ENCODE measurements around the gene STOM.

The STOM gene

DNA sequence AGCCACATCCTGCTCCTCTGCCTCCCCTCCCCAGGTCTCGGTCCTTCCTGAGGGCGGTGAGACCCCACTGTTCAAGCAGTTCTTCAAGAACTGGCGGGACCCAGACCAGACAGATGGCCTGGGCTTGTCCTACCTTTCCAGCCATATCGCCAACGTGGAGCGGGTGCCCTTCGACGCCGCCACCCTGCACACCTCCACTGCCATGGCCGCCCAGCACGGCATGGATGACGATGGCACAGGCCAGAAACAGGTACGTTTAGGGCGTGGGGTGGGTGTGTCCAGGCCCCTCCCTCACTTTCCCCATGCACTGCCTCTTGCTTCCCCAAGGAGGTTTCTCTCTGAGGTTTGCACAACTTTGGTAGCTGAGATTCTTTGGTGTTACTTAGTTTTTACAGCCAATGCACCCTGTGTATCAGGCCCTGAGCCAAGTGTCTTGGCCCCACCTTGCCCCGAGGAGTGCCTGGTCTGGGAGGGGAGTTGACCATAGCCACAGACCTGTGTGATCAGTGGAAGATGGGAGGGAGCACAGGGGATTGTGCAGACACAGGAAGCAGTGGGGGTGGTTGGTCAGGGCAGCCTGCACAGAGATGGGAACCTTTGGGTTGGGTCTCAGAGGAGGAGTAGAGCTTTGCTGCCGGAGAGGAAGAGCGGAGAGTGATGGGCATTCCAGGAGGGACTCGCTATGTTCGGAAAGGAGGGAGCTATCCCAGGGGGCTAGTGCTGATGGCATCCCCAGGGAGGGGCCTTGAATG lies 51.2 kb downstream of the STOM start:
- no peak for DNase-seq

DNA sequence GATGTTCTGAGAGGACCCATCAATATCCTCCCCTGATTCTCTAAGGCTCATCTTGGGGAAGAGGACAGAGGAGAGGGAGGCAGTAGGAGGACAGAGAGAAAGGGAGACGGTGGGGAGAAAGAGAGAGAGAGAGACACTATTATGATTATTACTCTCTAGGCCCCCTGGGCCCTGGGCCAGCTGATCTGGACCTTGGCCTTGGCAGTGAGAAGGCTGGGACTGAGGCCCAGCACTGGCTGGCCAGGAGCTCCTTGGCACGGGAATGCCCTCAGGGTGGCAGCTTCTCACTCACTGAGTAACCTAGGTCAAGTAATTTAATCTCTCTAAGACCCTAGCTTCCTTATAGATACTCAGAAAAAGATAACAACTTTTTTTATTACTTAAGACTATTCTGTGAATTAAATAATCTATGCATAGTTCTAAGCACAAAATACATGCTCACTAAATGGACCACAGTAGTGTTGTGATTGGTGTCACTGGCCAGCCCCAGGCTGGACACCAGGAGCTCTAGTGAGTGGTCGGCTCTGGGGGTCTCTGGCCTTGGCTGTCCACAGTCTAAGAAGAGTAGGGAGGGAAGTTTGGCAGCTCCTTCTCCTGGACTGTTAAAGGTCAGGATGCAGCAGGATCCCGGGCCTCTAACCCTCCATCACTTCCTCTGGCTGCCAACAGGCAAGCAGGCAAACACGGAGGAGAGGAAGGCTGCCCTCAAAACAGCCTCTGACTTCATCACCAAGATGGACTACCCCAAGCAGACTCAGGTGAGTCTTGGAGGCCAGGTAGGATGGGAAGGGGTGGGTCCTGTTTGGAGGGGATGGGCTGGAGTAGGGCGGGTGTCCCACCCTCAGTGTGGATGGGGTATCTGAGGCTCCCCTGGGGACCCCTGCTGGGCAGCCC lies 52.1 kb downstream of the STOM start:
- no peak for DNase-seq

DNA sequence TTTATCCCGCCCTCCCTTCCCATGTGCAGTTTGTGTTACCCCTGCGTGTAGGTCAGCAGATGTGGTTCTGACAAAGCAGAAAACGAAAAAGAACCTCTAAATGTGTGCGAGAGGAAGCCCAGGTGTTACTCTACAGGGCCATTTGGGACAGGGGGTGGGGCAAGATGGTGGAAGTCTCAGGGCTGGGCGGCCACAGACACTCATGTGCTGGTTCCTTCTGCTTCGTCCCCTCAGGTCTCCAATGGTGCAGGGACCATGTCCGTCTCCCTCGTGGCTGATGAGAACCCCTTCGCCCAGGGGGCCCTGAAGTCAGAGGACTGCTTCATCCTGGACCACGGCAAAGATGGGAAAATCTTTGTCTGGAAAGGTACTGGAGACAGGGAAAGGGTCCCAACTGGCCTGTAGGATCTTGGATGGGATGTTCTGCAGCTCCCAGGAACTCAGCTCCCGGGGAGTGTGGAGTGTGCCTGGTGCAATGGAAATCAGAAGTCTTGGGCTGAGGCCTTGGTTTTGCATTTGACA lies 53.1 kb downstream of the STOM start:
- DNase-seq = no peak

DNA sequence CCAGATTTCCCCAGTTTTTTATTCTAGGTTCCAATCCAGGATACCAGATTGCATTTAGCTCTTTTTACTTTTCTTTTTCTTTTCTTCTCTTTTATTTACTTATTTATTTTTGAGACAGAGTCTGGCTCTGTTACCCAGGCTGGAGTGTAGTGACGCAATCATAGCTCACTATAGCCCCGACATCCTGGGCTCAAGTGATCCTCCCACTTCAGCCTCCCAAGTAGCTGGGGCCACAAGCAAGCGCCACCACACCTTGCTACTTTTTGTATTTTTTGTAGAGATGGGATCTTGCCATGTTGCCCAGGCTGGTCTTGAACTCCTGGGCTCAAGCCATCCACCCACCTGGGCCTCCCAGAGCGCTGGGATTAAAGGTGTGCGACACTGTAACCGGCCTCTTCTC lies 53.7 kb downstream of the STOM start:
- DNase-seq = no peak

DNA sequence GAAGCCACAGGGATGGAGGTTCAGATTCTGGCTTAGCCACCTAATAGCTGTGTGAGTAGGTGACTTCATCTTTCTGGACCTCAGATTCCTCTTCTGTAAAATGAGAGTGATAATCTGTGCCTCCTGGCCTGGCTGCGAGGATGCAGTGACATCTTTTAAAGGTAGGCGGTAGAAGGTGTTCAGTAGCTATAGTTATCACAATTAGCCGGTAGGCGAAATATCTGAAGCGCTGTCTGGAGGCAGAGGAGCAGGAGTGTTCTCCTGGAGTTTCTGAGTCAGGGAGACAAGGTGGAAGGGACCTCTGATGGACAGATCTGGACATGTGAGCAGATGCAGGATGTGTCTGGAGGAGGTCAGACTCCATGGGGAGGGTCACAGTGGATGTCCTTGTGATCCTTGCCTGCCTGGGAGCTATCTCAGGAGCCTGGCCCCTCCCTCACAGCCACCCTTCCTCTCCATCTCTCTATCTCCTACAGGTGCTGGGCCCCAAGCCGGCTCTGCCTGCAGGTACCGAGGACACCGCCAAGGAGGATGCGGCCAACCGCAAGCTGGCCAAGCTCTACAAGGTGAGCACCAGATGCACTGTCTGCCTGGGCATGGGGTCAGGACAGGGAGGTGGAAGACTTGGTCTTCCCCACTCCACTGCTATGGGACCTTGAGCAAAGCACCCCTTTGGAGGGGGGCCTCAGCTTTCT lies 56.4 kb downstream of the STOM start:
- DNase-seq = no peak

DNA sequence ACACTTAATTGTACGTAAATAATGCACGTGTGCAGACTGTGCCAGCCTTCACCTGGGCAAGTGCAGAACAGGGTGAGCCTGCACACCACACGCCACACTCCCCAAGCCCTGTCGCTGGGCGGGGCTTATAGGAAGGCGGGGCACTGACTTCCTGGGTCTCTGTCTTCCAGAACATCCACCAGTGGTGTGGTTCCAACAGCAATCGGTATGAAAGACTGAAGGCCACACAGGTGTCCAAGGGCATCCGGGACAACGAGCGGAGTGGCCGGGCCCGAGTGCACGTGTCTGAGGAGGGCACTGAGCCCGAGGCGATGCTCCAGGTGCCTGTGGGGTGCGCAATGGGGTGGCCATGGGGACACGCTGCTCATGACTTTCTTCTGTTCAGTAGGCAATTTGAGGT lies 57.9 kb downstream of the STOM start:
- no peak for DNase-seq

DNA sequence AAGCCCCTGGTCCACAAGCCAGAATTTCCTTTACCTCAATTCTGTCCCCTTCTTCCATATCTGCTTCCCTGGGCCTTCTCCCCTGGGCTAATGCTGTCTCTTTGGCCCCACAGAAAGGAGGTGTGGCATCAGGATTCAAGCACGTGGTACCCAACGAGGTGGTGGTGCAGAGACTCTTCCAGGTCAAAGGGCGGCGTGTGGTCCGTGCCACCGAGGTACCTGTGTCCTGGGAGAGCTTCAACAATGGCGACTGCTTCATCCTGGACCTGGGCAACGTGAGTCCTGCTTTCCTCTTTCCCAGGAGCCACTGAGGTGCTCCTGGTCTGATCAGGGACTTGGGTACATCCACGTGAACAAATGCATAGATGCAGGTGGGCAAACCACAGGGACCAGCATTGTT lies 59.5 kb downstream of the STOM start:
- no peak for DNase-seq

DNA sequence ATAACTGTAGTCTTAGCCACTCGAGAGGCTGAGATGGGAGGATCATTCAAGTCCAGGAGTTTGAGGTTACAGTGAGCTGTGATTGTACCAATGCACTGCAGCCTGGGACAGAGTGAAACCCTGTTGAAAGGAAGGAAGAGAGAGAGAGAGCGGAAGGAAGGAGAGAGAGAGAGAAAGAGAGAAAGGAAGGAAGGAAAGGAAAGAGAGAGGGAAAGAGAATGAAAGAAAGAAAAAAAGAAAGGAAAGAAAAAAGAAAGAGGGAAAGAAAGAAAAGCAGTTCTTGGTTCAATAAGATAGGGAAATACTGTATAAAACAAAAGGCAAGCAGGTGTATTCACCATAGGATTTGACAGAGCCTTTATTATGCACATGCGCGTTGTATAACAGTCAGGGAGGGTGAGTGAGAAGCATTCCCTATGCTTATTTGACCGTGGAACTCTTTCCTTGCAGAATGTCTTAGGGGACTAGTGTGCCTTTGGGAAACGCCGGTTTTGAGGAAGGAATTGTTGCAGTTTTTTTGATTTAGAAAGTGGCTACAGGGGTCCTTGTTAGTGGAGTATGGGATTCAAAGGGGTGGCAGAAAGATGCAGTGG lies 60.1 kb downstream of the STOM start:
- no peak for DNase-seq

DNA sequence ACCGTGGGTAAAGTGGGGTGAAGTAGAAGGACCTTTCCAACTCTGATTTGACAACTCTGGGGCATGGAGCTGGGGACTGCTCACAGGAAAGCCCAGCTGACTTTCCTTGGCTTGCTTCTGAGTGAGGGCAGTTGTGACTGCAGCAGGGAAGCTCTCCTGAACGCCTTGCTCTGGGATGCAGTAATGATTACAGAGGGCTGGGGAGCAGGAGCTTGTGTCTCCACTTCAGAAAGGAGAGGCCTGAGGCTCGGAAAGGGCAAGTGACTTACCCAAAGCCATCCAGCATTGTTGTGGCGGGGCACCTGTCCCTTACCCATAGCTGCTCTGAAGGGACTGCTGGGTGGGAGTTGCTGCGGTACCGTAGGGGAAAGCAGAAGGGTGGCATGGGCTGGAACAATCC lies 60.9 kb downstream of the STOM start:
- no peak for DNase-seq

DNA sequence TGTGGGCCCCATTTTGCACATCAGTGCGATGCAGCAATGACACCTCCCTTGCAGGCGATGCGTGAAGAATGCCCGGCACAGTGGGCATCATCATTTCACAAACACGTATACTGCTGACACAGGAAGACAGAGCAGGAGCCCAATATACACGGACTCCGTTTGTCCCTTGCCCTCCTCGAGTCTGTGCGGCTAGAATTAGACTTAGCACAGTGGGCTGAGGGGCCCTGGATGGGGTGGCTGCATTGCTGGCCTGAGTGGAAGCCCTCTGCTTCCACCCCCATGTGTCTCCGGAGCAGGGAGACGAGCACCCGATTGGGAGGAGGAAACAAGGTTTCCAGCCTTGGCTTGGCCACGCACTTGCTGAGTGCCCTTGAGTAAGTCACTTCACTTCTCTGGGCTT lies 61.3 kb downstream of the STOM start:
- DNase-seq = no peak

DNA sequence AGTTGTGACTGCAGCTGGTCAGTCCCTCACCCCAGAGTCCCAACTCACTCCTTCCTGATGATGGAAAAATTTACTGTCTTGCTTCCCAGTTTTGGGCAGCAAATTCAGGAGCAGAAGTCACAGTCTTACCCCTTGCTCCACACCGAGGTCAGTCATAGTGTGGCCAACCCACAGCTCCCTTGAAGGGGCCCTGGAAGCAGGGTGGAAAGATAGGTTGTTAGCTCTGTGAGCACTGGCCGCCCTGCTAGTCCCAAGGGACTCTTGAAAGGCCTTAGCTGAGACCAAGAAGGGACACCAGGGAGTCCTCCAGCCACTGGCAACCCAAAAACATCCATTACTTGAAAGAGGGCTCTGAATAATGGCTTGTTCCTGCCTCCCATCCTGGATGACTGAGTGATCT lies 62.1 kb downstream of the STOM start:
- DNase-seq = no peak

DNA sequence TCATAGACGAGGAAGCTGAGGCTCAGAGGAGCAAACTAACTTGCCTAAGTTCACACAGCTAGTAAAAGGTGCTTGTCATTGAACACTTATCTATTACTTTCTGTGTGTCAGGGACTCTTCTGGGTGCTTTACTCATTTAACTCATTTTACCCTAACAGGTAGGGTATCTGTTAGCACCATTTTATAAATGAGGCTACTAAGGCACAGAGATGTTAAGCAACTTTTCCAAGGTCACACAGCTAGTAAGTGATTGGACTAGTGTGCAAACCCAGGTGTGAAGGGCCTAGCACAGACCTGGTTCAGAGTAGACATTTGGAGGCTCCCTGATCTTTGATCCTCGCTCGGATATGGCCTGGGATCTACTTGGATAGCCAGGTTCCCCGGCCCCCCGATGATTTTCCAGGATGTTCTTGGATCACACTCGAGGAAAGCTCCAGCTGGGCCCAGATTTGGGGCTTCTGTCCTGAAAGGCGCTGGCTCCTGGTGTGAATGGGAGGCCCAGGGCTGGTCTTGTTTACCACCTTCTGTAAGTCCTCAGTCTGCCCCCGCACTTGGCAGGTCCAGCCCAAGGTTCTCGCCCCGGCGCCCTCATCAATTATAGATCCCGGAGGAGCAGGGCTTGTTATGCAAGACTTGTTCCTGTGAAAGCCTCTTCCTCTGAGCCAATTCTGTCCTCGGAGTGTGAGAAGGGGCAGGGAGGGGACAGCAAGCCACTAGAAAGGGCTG lies 64.6 kb downstream of the STOM start:
- no peak for DNase-seq

DNA sequence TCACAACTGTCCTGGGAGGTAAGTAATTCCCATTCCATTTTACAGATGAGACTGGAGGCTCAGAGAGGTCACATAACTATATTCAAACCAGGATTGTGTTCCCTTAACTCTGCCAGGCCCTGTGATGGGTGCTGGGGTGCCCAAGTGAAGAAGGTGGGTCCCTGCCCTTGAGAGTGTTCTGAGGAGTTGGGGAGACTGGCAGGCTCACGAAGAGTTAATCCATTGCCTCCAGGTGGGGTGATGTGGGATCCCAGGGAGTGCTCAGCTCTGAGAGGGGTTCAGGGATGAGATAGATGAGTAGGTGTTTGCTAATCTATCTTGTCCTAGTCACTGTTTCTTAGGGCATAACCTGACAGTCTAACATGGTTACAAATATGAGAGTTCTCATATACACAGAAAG lies 65.3 kb downstream of the STOM start:
- no peak for DNase-seq

DNA sequence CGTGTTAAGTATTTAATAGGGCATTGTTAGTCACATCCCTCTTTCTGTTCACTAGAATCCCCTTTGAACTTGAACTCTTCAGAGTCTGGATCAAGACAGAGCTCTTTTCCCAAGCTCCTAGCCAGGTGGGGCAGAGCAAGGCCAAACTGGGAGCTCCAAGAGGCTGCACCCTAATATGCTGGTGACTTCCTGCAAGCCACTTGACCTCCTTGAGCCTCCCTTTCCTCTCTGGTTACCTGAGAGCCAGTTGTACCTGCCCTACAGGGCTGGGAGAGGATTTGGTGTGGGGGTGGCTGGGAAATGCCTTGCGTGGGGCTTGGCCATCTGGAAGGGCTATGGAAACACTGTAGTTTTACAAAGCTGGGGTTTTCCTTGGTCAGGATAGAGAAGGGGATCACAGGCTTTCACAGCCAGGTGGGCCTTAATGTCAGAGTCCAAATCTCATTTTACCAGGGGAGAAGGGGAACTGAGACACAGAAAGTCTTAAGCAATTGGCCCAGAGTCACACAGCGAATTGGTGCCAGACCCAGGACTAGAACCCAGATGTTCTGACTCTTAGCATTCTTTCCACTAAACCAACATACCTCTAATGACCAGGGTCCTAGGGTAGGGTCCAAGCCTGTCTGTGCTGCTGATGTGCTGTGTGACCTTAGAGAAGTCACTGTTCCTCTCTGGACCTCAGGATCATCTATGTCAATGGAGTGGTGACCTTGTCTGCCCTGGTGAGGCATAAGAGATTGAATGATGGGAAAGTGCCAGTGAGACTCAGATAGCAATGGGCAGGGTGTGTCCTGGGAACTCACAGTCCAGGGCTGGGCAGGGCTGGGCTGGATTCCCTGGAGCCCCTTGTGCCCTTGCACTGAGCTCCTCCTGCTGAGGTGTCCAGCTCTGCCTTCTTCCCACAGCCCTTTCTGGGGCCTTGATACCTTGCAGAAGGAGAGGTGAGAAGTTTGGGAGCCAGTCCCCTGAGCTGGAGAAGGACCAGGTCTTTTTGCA lies 66.3 kb downstream of the STOM start:
- no peak for DNase-seq

DNA sequence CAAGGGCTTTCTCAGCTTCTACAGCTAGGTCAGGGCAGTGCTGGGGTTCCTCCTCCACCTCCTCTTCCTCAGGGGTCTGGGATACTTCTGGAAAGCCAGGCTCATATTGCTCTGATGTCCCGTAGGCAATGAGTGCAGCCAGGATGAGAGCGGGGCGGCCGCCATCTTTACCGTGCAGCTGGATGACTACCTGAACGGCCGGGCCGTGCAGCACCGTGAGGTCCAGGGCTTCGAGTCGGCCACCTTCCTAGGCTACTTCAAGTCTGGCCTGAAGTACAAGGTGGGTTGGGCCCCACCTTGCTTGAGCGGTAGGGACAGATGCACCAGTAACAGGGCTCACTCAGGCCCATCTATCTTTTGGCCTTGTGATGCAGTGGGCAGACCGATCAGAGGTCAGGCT lies 67.3 kb downstream of the STOM start:
- DNase-seq = no peak

DNA sequence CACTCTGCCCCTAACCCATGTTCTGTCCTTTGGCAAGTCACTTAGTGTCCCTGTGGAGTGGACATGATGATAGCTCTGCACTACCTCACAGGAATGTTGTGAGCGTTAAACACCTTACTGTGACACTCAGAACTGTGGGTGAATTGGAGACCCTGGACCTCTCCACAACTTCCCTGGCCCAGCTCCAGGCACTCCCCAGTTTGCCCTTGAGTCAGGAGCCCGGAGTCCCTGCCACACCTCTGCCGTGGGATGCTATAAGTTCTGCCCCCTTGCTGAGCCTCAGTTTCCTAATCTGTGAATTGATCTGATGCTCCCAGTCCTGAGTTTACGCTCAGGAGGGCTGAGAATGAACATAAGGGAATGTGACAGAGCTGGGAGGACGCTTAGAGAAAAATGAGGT lies 67.7 kb downstream of the STOM start:
- DNase-seq = no peak

DNA sequence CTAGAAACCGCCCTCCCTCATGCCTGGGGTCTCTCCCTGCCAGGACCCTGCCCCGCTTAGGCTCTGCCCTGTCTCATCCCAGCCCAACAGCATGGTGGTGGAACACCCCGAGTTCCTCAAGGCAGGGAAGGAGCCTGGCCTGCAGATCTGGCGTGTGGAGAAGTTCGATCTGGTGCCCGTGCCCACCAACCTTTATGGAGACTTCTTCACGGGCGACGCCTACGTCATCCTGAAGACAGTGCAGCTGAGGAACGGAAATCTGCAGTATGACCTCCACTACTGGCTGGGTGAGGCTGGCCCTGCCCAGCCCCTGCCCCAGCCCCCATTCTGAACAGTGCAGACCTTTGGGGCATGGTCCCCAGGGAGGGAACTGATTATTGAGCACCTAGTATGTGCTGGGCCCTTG lies 68.2 kb downstream of the STOM start:
- DNase-seq = no peak

DNA sequence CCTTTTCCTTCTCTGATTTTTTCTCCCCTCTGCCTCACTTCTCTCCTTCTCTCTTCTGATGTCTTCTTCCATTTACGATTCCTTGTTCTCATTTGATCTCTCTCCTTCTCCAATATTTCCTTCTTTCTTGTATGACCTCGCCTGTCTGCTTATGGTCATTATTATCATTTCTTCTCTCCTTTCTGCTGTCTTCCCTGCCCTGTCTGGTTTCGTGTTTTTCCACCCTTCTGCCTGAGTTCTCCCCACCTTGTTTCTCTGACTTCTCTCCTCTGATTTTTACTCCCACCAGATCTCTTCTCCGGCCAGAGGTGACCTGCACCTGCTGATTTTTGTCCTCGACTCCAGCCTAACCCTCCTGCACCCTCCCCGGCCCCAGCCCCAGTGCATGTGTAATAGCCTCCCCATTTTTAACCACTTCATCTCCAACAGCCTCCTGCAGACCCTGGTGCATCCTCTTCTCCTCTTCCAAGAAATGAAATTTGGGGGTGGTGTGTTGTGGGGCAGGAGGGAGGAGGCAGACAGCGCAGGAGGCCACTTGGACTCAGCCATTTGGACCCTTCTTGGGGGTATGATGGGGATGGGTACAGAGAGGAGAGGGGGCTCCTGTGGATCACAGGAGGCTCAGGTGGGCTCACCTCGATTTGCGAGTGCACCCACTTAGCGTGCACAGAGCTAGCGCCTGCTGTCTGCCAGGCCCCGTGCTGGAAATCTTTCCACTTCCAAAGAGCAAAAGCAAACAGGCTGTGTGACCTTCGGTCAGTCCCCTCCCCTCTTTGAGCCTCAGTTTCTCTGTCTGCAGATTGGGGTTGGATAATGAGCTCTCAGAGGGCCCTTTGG lies 69.5 kb downstream of the STOM start:
- DNase-seq = no peak

DNA sequence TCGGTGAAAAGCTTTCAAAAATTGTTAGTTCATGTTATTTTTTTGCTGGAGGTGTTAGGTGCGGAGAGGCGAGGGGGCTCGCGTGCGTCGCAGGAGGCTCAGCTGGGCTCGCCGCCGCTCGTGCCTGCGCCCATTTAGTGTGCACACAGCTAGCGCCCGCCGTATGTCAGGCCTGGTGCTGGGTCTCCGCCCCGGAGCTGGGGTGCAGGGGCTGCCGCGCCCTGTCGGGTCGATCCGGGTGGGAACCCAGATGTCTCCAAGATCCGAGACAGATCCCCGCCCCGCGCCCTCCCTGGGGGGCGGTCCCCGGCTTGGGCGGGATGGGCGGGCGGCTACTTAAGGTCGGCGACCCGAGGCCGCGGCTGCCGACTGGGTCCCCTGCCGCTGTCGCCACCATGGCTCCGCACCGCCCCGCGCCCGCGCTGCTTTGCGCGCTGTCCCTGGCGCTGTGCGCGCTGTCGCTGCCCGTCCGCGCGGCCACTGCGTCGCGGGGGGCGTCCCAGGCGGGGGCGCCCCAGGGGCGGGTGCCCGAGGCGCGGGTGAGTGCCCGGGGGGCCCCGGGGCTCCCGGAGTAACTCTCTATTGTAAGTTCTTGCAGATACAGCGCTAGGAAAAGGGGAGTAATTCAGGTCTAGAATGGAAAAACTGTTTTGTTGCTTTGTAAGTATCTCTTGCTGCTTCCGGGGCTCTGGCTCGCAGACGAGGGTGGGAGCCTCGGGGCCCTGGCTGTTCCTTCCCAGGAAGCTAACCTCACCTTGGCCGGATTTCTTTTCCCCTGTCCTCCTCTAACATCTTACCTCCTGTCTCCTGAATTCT lies 70.4 kb downstream of the STOM start:
- DNase-seq = peak; percentile 11
